HepG2 (cell line): ENCODE measurements around the gene BOD1L1. TPM values are rescaled to one million over a fixed set of nuclear protein-coding genes. Genes with fewer than 3 reads are reported as not detected.

Experiments
- ATAC-seq: fragments of 200-7000 bp; cut with Tn5 transposase; 3 replicates; pipeline ENCODE4 v1.9.1; 2020; ENCODE audit warnings: mild to moderate bottlenecking, moderate library complexity
- BruUV-seq: library from RNA; stranded (reverse); fragments of 400-500 nt; replicated peaks from 2 replicates; lab custom pipeline; 2021; lab: Mats Ljungman, UMichigan
- CTCF ChIA-PET: fragments of 300-600 bp; formaldehyde crosslinking; extraction: SDS; loops from one replicate; lab custom pipeline; 2021; ENCODE audit warnings: low total read pairs, inconsistent platforms, low intra/inter-chr PET ratio; lab: Yijun Ruan, JAX
- POLR2A ChIA-PET: fragments of 350-600 bp; sonication (Branson Sonifier 250); formaldehyde crosslinking; loops from one replicate; lab custom pipeline; 2020; ENCODE audit warnings: antibody characterized with exemption, inconsistent platforms; lab: Yijun Ruan, JAX
- DNase-seq: peaks from one replicate; pipeline ENCODE4 v3.0.0-alpha.2; 2015; ENCODE audit warnings: low spot score
- FAIRE-seq: peaks from 3 replicates; lab custom pipeline; 2011; peaks lifted over from hg19 to GRCh38; lab: Jason Lieb, UNC
- H2AFZ ChIP-seq: one replicate; pipeline ENCODE4 v1.6.1; 2011; ENCODE audit warnings: low read length, inconsistent platforms
- H3K27ac ChIP-seq: fragments of 300-600 bp; 3 replicates; pipeline ENCODE4 v1.8.0; 2011; ENCODE audit warnings: mixed run types, mild to moderate bottlenecking, mixed read lengths, low read length, inconsistent platforms; ENCODE audit not compliant: insufficient read depth; ENCODE audit errors: extremely low read length
- H3K27me3 ChIP-seq, 2 experiments: fragments of 200-600 bp in 1 of 2; 2 replicates in 1 of 2; 3 replicates in 1 of 2; pipeline versions ENCODE4 v1.6.0 to v1.8.0; 2011; ENCODE audit warnings: low read length in 2 of 2, mild to moderate bottlenecking in 2 of 2, moderate library complexity in 2 of 2, inconsistent platforms in 1 of 2; ENCODE audit not compliant: insufficient read depth in 2 of 2, control insufficient read depth in 1 of 2
- H3K36me3 ChIP-seq, 2 experiments: fragments of 200-600 bp in 1 of 2; replicated peaks in 1 of 2; 2 replicates in 1 of 2; 3 replicates in 1 of 2; pipeline versions ENCODE4 v1.5.1 to v1.8.0; 2011; ENCODE audit warnings: low read length in 2 of 2, inconsistent platforms in 1 of 2; ENCODE audit not compliant: insufficient read depth in 2 of 2, control insufficient read depth in 1 of 2
- H3K4me1 ChIP-seq: 2 replicates; pipeline ENCODE4 v1.5.1; 2012; ENCODE audit warnings: low read length, inconsistent platforms; ENCODE audit not compliant: insufficient read depth
- H3K4me2 ChIP-seq: 2 replicates; pipeline ENCODE4 v1.6.0; 2011; ENCODE audit warnings: low read depth, low read length, inconsistent platforms
- H3K4me3 ChIP-seq, 3 experiments: fragments of 200-600 bp in 1 of 3; sonication (generic), shearing (Covaris generic) in 1 of 3; replicated peaks in 1 of 3; 2 replicates each; pipeline ENCODE4 v1.5.1; 2011 to 2016; ENCODE audit warnings: low read length in 3 of 3, inconsistent platforms in 2 of 3, low read depth in 2 of 3, mild to moderate bottlenecking in 2 of 3, control low read depth in 1 of 3, mixed read lengths in 1 of 3; ENCODE audit not compliant: insufficient read depth in 1 of 3
- H3K79me2 ChIP-seq: one replicate; pipeline ENCODE4 v1.6.1; 2011; ENCODE audit warnings: low read length, inconsistent platforms; ENCODE audit not compliant: insufficient read depth
- H3K9ac ChIP-seq: 2 replicates; pipeline ENCODE4 v1.6.0; 2011; ENCODE audit warnings: mild to moderate bottlenecking, low read depth, low read length, inconsistent platforms; ENCODE audit not compliant: insufficient read depth
- H3K9me3 ChIP-seq: 2 replicates; pipeline ENCODE4 v1.5.1; 2012; ENCODE audit warnings: mild to moderate bottlenecking, low read length
- H4K20me1 ChIP-seq: 2 replicates; pipeline ENCODE4 v1.6.0; 2011; ENCODE audit warnings: inconsistent platforms, mild to moderate bottlenecking, low read length, moderate library complexity; ENCODE audit not compliant: insufficient read depth
- DR1 ChIP-seq: sonication (generic); formaldehyde crosslinking; IDR thresholded peaks from 2 replicates; pipeline ENCODE4 v1.8.0; 2021; ENCODE audit warnings: mild to moderate bottlenecking, missing genetic modification reagents, inconsistent platforms
- E2F1 ChIP-seq: sonication (generic); formaldehyde crosslinking; IDR thresholded peaks from 2 replicates; pipeline ENCODE4 v1.5.0; 2020; ENCODE audit warnings: missing genetic modification reagents
- KAT8 ChIP-seq: IDR thresholded peaks from 2 replicates; pipeline ENCODE4 v1.6.1; 2016; ENCODE audit warnings: missing genetic modification reagents, missing compliant biosample characterization
- RERE ChIP-seq: IDR thresholded peaks from 2 replicates; pipeline ENCODE4 v1.6.1; 2016; ENCODE audit warnings: low read depth, missing genetic modification reagents, missing compliant biosample characterization
- TAF15 ChIP-seq: fragments of 200-400 bp; formaldehyde crosslinking; IDR thresholded peaks from one replicate; pipeline ENCODE4 v1.6.1; 2018; ENCODE audit warnings: mild to moderate bottlenecking, low read depth, low read length; ENCODE audit not compliant: poor library complexity, severe bottlenecking
- TRIM22 ChIP-seq: fragments of 450-650 bp; IDR thresholded peaks from 2 replicates; pipeline ENCODE4 v1.6.1; 2017
- ZMYM4 ChIP-seq: sonication (generic); formaldehyde crosslinking; IDR thresholded peaks from 2 replicates; pipeline ENCODE4 v1.8.1; 2023; ENCODE audit warnings: mild to moderate bottlenecking, missing genetic modification reagents
- ZNF543 ChIP-seq: sonication (generic); formaldehyde crosslinking; IDR thresholded peaks from 2 replicates; pipeline ENCODE4 v1.4.0; 2020; ENCODE audit warnings: mild to moderate bottlenecking, missing genetic modification reagents
- WGBS: methylation state at CpG from one replicate; pipeline ENCODE4 v1.1.6; 2017; ENCODE audit warnings: low lambda C conversion rate; 5-methylcytosine and 5-hydroxymethylcytosine counted together
- in situ Hi-C: cut with HindIII; loops from 2 replicates; pipeline ENCODE4 v1.10.0; 2017; ENCODE audit warnings: low pct_unique_long_range_greater_than_20kb; ENCODE audit not compliant: extremely low pct_ligation_motif_present
- intact Hi-C: fragments of 100-400 bp; cut with micrococcal nuclease; formaldehyde crosslinking; loops from one replicate; pipeline ENCODE4 v1.10.0; 2022; ENCODE audit not compliant: unreplicated experiment
- polyA plus RNA-seq, 8 experiments: library from polyadenylated mRNA; depleted of rRNA in 3 of 8; stranded (reverse) in 7 of 8; unstranded in 1 of 8; fragments of >200 nt; fragmentation: Illumina TruSeq in 4 of 8; extraction: Trizol in 4 of 8; gene quantifications; 2 replicates each; pipeline versions ENCODE4 v1.2.1 to v1.2.3, GENCODE V29; 2011 to 2016; ENCODE audit warnings: low read depth in 4 of 8, missing spikeins in 1 of 8, mixed read lengths in 1 of 8; ENCODE audit not compliant: insufficient read depth in 1 of 8
- total RNA-seq, 5 experiments: library from RNA; depleted of rRNA; stranded (reverse); fragments of >200 nt; fragmentation: Illumina TruSeq; extraction: Trizol; gene quantifications; 2 replicates each; pipeline ENCODE4 v1.2.3, GENCODE V29; 2016; ENCODE audit warnings: low read depth in 1 of 5

The BOD1L1 gene
- total and polyA plus RNA-seq, 2 of the 13 experiments (the other 11 are each of a cell fraction or from before 2014, with no cell fraction given), result 11.7 to 17.9 TPM

GRCh38 chr4:13642170-13642950 lies 14.8 kb upstream of the BOD1L1 start:
- ChIA-PET CTCF (no interaction called here), POLR2A (no interaction called here)
- in situ Hi-C loops (loop anchor here (25.0 kb wide), 2 partner anchors 1370 to 1520 kb away; partner anchors contain the start of gene CPEB2), intact Hi-C loops (no loop called here)
- no peaks in the 10 kb centered on the region for H3K79me2 ChIP-seq
- no peak overlapping the region for H3K27ac ChIP-seq
- no peaks in the 10 kb centered on the region for H4K20me1 ChIP-seq
- no peak for DNase-seq
- H2AFZ ChIP-seq, result no peak overlapping the region
- H3K27me3 ChIP-seq, result no peaks in the 10 kb centered on the region
- no peak overlapping the region for H3K9ac ChIP-seq
- no TSS peak for BruUV-seq
- TF ChIP-seq ZNF543 (CRISPR knock-in tag) (no peak), ZMYM4 (CRISPR knock-in tag) (no peak), KAT8 (CRISPR knock-in tag) (no peak)
- H3K4me2 ChIP-seq, result no peak overlapping the region
- H3K4me3 ChIP-seq, result no peak overlapping the region
- FAIRE-seq, result no peak
- no peaks in the 10 kb centered on the region for H3K9me3 ChIP-seq
- no peak for ATAC-seq
- H3K4me1 ChIP-seq, result no peaks in the 10 kb centered on the region
- no peaks in the 10 kb centered on the region for H3K36me3 ChIP-seq
- 0% methylated on average over 2 of the region's 2 CpGs for WGBS

GRCh38 chr4:13641084-13641483 lies 13.6 kb upstream of the BOD1L1 start:
- Histone ChIP-seq H3K9ac (no peak overlapping the region), H3K27me3 (no peaks in the 10 kb centered on the region), H3K9me3 (no peaks in the 10 kb centered on the region), H4K20me1 (no peaks in the 10 kb centered on the region), H3K4me2 (no peak overlapping the region), H3K36me3 (no peaks in the 10 kb centered on the region), H3K4me1 (no peaks in the 10 kb centered on the region), H3K79me2 (no peaks in the 10 kb centered on the region), H3K4me3 (no peak overlapping the region), H2AFZ (no peak overlapping the region), H3K27ac (no peak overlapping the region)
- intact Hi-C loops (no loop called here), in situ Hi-C loops (loop anchor here (25.0 kb wide), 2 partner anchors 1371 to 1521 kb away; partner anchors contain the start of gene CPEB2)
- no peak for FAIRE-seq
- TF ChIP-seq DR1 (CRISPR knock-in tag) (no peak), E2F1 (CRISPR knock-in tag) (no peak), TAF15 (no peak), RERE (CRISPR knock-in tag) (no peak), TRIM22 (no peak)
- WGBS, result 28% methylated on average over 6 of the region's 6 CpGs
- ChIA-PET POLR2A (no interaction called here), CTCF (no interaction called here)
- no TSS peak for BruUV-seq
- no peak for DNase-seq
- ATAC-seq, result no peak
